NOMO-1 (cell line): ENCODE results near the gene CABP2.
A peak's percentile ranks its signal among the peaks of the same experiment; 100 is the strongest.
"Not testable (repeated sequence)": the region's sequence is repeated elsewhere in the genome, so short reads cannot be mapped to it uniquely, and the experiment has no call there.

Source experiments
- DNase-seq, 2 experiments: peaks; one replicate each; lab custom pipeline; 2025; ENCODE audit not compliant: unreplicated experiment in 2 of 2; lab: John Stamatoyannopoulos, UW

CABP2 gene

DNA sequence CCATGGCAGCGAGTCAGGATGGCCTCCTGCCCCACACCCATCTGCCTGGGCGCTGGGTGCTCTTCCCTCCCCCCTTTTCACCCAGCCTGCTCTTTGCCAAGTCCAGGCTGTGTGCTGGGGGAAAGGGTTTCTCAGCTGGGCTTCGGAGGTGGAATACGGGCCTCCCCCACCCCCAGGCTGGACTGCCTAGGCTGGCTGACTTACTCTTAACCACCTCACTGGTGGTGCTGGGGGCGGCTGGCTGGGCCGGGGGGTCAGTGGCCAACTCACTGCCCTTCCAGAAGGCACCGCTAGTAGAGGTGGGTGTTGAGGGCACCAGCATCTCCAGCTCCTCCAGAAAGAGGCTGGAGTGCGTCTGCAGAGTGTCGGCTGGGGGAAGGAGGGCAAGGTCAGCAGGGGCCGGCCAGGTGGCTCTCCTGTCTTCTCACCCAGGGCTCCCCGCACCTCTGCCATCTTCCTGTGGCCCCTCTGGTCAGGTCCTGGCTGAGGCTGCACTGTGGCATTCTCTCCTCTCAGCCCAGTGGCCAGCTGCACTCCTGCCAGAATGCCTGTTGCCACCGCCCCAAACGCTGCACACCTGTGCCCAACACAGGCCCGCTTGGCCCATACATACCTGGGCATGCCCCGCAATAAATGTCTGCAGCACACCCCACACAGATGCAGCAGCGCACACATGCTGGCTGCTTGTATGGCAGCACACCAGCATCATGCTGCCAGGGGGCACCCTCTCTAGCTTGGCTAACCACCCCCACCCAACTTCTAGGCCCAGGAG, 27.8 kb downstream of the CABP2 start:
- no peak for DNase-seq

DNA sequence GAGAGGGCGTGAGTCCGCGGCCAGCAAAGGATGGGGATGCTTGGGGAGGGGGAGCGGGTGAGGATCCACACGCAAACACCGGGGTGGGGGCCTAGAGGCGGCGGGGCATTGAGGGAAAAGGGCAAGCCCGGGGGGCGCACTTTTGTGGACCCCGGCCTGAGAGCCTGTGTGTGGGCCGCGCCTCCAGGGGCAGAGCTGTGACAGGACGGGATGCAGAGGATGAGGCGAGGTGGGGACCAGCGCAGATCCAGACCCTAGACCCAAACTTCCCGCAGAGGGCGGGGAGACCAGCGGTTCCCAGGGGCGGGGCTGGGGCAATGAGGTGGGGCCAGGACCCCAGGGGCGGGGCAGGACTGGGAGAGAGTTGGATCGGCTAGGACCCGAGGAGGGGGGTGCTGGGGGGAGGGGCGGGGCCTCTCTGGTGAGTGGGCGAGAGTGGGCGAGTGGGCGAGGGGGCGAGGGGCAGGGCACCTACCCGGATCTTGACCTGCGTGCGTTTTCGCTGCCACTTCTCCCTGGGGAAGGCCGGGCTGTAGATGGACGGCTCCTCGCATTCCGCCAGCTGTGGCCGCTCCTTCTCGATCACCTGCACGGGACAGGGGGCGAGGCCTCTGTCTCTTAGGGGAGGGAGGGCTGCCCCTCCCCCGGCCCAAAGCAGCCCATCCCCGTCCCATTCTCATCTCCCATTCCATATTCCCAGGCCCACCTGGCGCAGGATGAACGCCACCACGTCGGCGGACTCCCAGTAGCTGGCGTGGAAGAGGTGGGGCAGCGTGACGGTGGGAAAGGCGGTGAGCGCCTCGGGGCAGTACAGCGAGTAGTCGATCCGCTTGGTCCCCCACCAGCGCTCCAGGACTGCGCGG, 28.6 kb downstream of the CABP2 start:
- DNase-seq = no peak

- DNase-seq = no peak
Measured at GRCh38 chr11:67493548-67494370, 29.5 kb downstream of the CABP2 start.

DNA sequence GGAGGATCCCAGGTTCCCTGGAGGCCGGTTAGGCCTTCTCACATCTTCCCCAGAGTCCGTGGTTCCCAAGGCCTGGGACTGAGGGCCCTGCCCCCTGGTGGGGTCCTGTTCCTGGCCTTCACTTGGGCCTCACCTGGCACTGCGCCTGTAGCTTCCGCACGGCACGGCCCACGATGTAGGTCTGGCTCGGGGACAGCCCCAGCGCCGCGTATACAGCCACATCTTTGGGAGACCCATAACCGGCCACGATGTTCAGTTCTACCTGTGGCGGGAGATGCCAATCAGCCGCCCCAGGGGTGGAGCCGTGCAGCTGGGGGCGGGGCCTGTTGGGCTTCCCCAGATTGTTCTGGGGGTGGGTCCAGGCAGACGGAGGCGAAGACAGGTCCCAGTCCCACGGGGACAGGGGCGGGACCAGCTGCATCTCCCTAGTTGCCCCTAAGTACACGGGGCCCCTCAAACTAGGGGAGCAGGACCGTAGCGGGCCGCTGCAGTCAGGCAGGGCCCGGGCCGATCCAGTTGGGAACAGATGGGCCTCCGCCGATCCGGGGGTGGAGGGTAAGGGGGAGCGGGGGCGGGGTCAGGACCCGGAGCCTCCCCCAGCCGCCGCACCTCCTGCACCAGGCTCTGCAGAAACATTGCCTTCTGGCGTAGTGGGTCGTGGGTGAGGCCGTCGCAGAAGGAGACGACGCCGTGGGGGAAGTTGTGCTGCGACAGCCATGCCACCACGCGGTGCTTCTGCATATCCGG, 30.3 kb downstream of the CABP2 start:
- no peak for DNase-seq

- no peak for DNase-seq
Measured at GRCh38 chr11:67492069-67492727, 31.0 kb downstream of the CABP2 start.

- no peak for DNase-seq
Measured at GRCh38 chr11:67491276-67492068, 31.8 kb downstream of the CABP2 start.

DNA sequence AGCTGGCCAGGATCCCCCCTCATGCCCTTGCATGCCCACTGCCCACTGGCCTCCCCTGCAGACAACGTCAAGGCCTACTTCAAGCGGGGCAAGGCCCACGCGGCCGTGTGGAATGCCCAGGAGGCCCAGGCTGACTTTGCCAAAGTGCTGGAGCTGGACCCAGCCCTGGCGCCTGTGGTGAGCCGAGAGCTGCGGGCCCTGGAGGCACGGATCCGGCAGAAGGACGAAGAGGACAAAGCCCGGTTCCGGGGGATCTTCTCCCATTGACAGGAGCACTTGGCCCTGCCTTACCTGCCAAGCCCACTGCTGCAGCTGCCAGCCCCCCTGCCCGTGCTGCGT, 32.5 kb downstream of the CABP2 start:
- DNase-seq = no peak

- DNase-seq = no peak
Measured at GRCh38 chr11:67489885-67490726, 33.1 kb downstream of the CABP2 start.

DNA sequence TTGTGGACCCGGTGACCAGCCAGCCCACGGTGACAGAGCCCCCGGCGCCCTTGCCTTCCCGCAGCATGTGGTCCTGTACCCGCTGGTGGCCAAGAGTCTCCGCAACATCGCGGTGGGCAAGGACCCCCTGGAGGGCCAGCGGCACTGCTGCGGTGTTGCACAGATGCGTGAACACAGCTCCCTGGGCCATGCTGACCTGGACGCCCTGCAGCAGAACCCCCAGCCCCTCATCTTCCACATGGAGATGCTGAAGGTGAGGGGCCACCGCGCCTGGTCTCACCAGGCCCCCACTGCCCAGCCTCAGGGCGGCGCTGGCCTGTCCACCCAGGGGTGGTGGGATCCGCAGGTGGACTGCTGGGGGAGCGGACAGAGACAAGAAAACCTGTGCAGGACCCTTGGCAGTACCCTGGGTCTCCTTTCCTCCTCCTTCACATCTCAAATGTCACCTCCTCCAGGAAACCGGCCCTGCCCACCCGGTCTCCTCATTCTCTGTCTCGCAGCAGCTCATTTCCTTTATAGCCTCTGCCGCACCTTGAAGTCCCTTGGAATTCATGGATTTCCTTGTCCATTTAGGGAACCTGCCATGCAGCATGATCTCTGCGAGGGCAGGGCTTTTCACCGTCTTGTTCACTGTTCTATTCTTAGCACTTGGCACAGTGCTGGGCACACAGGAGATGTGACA, 33.9 kb downstream of the CABP2 start:
- no peak for DNase-seq

DNA sequence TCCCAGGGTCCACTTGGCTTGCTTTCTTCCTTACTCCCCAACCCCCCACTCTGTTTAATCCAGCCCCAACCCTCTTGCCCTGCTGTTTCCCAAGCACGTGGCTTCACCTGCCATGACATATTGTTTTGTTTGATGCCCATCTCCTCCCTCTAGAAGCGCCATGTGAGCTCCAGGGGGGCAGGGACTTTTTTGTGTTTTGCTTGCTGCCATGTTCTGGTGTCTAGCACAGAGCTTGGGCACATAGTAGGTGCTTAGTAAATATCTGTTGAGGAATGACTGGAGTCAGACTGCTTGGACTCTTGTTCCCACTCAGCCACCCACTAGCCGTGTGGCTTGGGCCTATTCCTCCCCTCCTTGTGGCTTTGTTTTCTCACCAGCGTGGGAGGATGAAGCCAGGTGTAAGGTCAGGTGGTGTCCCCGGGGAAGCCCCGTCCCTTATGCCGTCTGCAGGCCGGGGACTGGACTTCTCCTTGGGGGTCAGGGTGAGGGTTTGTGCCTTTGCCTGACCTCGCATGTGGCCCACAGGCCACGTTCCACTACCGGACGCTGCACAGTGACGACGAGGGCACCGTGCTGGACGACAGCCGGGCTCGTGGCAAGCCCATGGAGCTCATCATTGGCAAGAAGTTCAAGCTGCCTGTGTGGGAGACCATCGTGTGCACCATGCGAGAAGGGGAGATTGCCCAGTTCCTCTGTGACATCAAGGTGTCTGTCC, 36.6 kb downstream of the CABP2 start:
- no peak for DNase-seq

DNA sequence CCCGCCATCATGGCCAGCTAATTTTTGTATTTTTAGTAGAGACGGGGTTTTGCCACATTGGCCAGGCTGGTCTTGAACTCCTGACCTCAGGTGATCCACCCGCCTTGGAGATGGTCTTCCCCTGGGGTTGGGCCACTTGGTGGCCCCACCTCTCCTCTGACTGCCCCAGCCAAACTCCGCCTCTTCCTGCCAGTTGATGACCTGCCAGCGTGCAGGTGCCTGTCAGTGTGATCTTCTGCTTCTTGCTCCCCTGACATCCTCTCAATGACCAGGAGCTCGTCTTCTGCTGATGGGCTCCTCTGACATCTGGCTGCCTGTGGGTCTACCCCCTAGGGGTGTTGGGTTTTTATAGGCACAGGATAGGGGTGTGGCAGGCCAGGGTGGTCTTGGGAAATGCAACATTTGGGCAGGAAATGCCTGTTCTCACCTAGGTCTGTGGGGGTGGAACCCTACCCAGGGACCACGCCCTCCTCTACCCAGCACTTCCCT, 37.3 kb downstream of the CABP2 start:
- not testable (repeated sequence) for DNase-seq

- peak; percentile 49 to 58 for DNase-seq
Measured at GRCh38 chr11:67484847-67485311, 38.4 kb downstream of the CABP2 start.

- no peak for DNase-seq
Measured at GRCh38 chr11:67483831-67484665, 39.2 kb downstream of the CABP2 start.

DNA sequence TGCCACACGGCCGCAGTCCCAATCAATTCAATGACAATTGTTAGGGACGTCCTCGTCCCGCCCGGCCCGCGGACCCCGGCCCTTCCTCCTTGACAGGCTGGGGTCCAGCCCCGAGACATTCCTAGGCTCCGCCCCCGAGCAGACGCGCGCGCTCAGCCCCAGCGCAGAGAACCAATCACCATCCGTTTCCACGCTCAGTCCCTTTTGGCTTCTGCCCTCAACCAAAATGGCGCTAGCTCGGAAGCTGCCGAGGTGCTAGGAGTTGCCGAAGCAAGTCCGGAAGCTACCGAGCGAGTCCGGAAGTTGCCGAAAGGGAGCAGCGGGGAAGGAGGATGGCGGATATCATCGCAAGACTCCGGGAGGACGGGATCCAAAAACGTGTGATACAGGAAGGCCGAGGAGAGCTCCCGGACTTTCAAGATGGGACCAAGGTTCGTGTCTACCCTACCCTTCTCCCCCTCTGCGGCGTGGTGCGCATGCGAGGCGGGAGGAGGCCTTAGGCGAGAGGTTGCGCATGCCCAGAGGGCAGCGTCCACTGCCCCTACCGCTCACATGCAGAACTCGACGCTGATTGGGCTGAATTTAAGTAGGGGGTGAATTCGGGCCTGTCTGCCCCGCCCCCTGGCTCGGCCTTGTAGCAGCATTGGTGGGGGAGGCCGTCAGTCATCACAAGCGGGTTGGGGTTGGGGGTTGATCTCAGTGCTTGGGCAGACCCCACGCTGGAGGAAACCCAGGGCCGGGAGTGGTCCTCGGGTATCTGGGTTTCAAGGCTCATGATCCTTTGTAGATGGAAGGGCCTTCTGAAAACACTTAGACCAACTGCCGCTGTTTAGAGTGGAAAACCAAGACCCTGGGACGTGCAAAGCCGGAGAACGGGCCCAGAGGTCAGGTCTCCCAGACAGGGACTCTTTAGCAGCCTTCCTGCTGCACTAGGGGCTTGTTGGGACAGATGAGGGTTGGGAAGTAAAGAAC, 40.1 kb downstream of the CABP2 start, which contains the start of gene AIP:
Gene AIP, plus strand, starts transcription at position 200 of the 972 bp plus-strand sequence. Its CDS starts 133 bp downstream, at position 333.
- DNase-seq = peak; percentile 98 to 99
